Adrenal gland (tissue), 12 donors: Measurements from ENCODE around the gene GFRA1. TPM values are rescaled to one million over a fixed set of nuclear protein-coding genes. Genes with fewer than 3 reads are reported as not detected.

ENCODE experiments used
- DNase-seq, 7 donors: peaks; one replicate each; pipeline ENCODE4 v3.0.0-alpha.2; 2019 to 2020
- H3K27ac ChIP-seq, 5 donors: fragments of 200-600 bp; sonication (generic) in 4 of 5; 1 replicate in 3 of 5; 2 replicates in 2 of 5; pipeline versions ENCODE4 v1.5.1 to v1.8.0; 2016 to 2020; ENCODE audit warnings: mild to moderate bottlenecking in 1 of 5
- H3K27me3 ChIP-seq: fragments of 200-600 bp; 2 replicates; pipeline ENCODE4 v1.8.0; 2021
- H3K36me3 ChIP-seq, 2 donors: fragments of 200-600 bp; replicated peaks in 1 of 2; 1 replicate in 1 of 2; 2 replicates in 1 of 2; pipeline versions ENCODE4 v1.5.1 to v1.8.0; 2018 to 2022
- H3K4me1 ChIP-seq, 2 donors: fragments of 200-600 bp; replicated peaks in 1 of 2; 1 replicate in 1 of 2; 2 replicates in 1 of 2; pipeline versions ENCODE4 v1.5.1 to v1.8.0; 2018 to 2021
- H3K4me3 ChIP-seq, 4 donors: fragments of 200-600 bp; sonication (generic) in 3 of 4; one replicate each; pipeline ENCODE4 v1.5.1; 2016 to 2018
- H3K9me3 ChIP-seq, 3 donors: fragments of 200-600 bp; sonication (generic) in 1 of 3; replicated peaks in 1 of 3; 1 replicate in 2 of 3; 2 replicates in 1 of 3; pipeline versions ENCODE4 v1.5.1 to v1.8.0; 2016 to 2021
- POLR2A ChIP-seq, 2 donors: fragments of 450-650 bp; IDR thresholded peaks; one replicate each; pipeline ENCODE4 v1.6.1; 2017; ENCODE audit warnings: antibody characterized with exemption in 2 of 2, mild to moderate bottlenecking in 2 of 2, moderate library complexity in 1 of 2
- WGBS, 4 donors: extraction: QIAGEN DNeasy Blood & Tissue Kit in 2 of 4; methylation state at CpG; one replicate each; pipeline versions ENCODE4 v1.1.5 to v1.1.7; 2013 to 2017; 5-methylcytosine and 5-hydroxymethylcytosine counted together
- intact Hi-C, 2 donors: fragments of 100-400 bp; cut with DNase I; formaldehyde crosslinking; loops; one replicate each; pipeline versions ENCODE4 v1.14.1 to v1.15.0; 2022 to 2023
- polyA plus RNA-seq, 3 donors: library from polyadenylated mRNA; stranded (reverse); fragments of 200-250 nt in 2 of 3; fragments of 350-450 nt in 1 of 3; fragmentation: Illumina TruSeq in 1 of 3; extraction: RNeasy Lipid Tissue Mini Kit (QIAGEN cat#74804) in 1 of 3; gene quantifications; one replicate each; pipeline ENCODE4 v1.2.3, GENCODE V29; 2013 to 2014
- total RNA-seq, 9 donors: library from RNA; depleted of rRNA in 4 of 9; stranded (reverse); fragments of >200 nt in 4 of 9; fragments of 120-200 nt in 1 of 9; fragmentation: NEBNext Ultra II Directional in 1 of 9; extraction: Animal tissue kit (Norgen Biotek cat#: 25700) in 1 of 9; gene quantifications; one replicate each; pipeline versions ENCODE4 v1.1.0 to v1.2.4, GENCODE V29; 2013 to 2023
- TF ChIP-seq, protein P1 (sequence below), 6 experiments: fragments of 450-650 bp in 4 of 6; fragments of 200-600 bp in 2 of 6; sonication (generic) in 1 of 6; IDR thresholded peaks; 1 replicate in 5 of 6; 2 replicates in 1 of 6; pipeline versions ENCODE4 v1.5.1 to v1.8.0; 2016 to 2021; ENCODE audit warnings: antibody characterized with exemption in 6 of 6, mild to moderate bottlenecking in 2 of 6, moderate library complexity in 1 of 6
- donor health status: healthy with polysubstance abuse.
- donor health status: Bipolar disorder and iron deficiency.
- donor health status: DM: yes; HTN: yes; CAD: no.
- donor health status: DM: no; HTN: no; CAD: no.
- donor health status: DM: no; HTN: no; CAD: no.
- donor health status: DM: yes; HTN: yes; CAD: no.

Gene GFRA1
- total and polyA plus RNA-seq, 12 donors = 0.61 to 12.9 (median 2.6) TPM

- no peaks in the 10 kb centered on the region for H3K4me1 ChIP-seq
- WGBS, 4 donors = 86 to 91% (median 91%) methylated on average over 4 of the region's 4 CpGs; no CpG with 5 or more reads in 1 of the 4 donors
- H3K27me3 ChIP-seq = no peaks in the 10 kb centered on the region
- TF ChIP-seq POLR2A (IDR thresholded peaks at IDR 0.05) = no peak
- TF ChIP-seq, protein P1, sequence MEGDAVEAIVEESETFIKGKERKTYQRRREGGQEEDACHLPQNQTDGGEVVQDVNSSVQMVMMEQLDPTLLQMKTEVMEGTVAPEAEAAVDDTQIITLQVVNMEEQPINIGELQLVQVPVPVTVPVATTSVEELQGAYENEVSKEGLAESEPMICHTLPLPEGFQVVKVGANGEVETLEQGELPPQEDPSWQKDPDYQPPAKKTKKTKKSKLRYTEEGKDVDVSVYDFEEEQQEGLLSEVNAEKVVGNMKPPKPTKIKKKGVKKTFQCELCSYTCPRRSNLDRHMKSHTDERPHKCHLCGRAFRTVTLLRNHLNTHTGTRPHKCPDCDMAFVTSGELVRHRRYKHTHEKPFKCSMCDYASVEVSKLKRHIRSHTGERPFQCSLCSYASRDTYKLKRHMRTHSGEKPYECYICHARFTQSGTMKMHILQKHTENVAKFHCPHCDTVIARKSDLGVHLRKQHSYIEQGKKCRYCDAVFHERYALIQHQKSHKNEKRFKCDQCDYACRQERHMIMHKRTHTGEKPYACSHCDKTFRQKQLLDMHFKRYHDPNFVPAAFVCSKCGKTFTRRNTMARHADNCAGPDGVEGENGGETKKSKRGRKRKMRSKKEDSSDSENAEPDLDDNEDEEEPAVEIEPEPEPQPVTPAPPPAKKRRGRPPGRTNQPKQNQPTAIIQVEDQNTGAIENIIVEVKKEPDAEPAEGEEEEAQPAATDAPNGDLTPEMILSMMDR (IDR thresholded peaks at IDR 0.05) = no peak
- H3K9me3 ChIP-seq = no peaks in the 10 kb centered on the region
- no peaks in the 10 kb centered on the region for H3K36me3 ChIP-seq
- DNase-seq = no peak
- no peak overlapping the region for H3K27ac ChIP-seq
- no peak overlapping the region for H3K4me3 ChIP-seq
- intact Hi-C loops = no loop called here
Observed at GRCh38 chr10:116103668-116104067, 169.3 kb downstream of the GFRA1 start.

- DNase-seq = no peak
- TF ChIP-seq, protein P1 (IDR thresholded peaks at IDR 0.05) = no peak
- no peak for TF ChIP-seq POLR2A (IDR thresholded peaks at IDR 0.05)
- 61 to 79% (median 73%) methylated on average over 5 of the region's 5 CpGs for WGBS, 4 donors
- no peaks in the 10 kb centered on the region for H3K4me1 ChIP-seq
- H3K27ac ChIP-seq = no peak overlapping the region
- H3K9me3 ChIP-seq = no peaks in the 10 kb centered on the region
- H3K27me3 ChIP-seq = no peaks in the 10 kb centered on the region
- H3K4me3 ChIP-seq = no peak overlapping the region
- intact Hi-C loops = no loop called here
- no peaks in the 10 kb centered on the region for H3K36me3 ChIP-seq
Observed at GRCh38 chr10:116101616-116102315, 171.2 kb downstream of the GFRA1 start.

GRCh38 chr10:116100984-116101383, 172.0 kb downstream of the GFRA1 start:
- 72 to 95% (median 86%) methylated on average over 3 of the region's 3 CpGs for WGBS, 4 donors
- no peaks in the 10 kb centered on the region for H3K9me3 ChIP-seq
- DNase-seq = no peak
- no peak overlapping the region for H3K27ac ChIP-seq
- no peak for TF ChIP-seq POLR2A (IDR thresholded peaks at IDR 0.05)
- H3K36me3 ChIP-seq = no peaks in the 10 kb centered on the region
- H3K4me1 ChIP-seq = no peaks in the 10 kb centered on the region
- no peak overlapping the region for H3K4me3 ChIP-seq
- intact Hi-C loops = no loop called here
- H3K27me3 ChIP-seq = no peaks in the 10 kb centered on the region

- H3K27ac ChIP-seq = no peak overlapping the region
- intact Hi-C loops = no loop called here
- 65 to 78% (median 73%) methylated on average over 5 of the region's 5 CpGs for WGBS, 4 donors
- H3K27me3 ChIP-seq = no peaks in the 10 kb centered on the region
- no peak for DNase-seq
- H3K9me3 ChIP-seq = no peaks in the 10 kb centered on the region
- H3K36me3 ChIP-seq = no peaks in the 10 kb centered on the region
- H3K4me3 ChIP-seq = no peak overlapping the region
- TF ChIP-seq, protein P1 (IDR thresholded peaks at IDR 0.05) = no peak
- no peaks in the 10 kb centered on the region for H3K4me1 ChIP-seq
Observed at GRCh38 chr10:116099023-116099420, 174.0 kb downstream of the GFRA1 start.
